A549 (cell line): ENCODE results near the gene SLC25A47. TPM values are rescaled to one million over a fixed set of nuclear protein-coding genes. Genes with fewer than 3 reads are reported as not detected.
"Not testable (repeated sequence)": the region's sequence is repeated elsewhere in the genome, so short reads cannot be mapped to it uniquely, and the experiment has no call there.

ENCODE experiments used
- ATAC-seq, 2 experiments: fragments of 200-7000 bp in 1 of 2; fragments of >200 bp in 1 of 2; cut with Nextera tagmentation in 1 of 2; cut with Tn5 transposase in 1 of 2; 3 replicates each; pipeline versions ENCODE4 v1.8.0 to v1.9.1; 2018 to 2020; ENCODE audit warnings: mild to moderate bottlenecking in 1 of 2, moderate library complexity in 1 of 2
- CTCF ChIA-PET: fragments of 300-600 bp; sonication (Branson Sonifier 250); formaldehyde crosslinking; extraction: SDS; loops from one replicate; lab custom pipeline; 2021; ENCODE audit warnings: antibody characterized with exemption, inconsistent platforms; lab: Yijun Ruan, JAX
- POLR2A ChIA-PET: fragments of 350-600 bp; formaldehyde crosslinking; extraction: SDS; loops from one replicate; lab custom pipeline; 2021; ENCODE audit warnings: antibody characterized with exemption, inconsistent platforms; lab: Yijun Ruan, JAX
- DNase-seq, 2 experiments: peaks; one replicate each; pipeline versions ENCODE4 v3.0.0 to v3.0.0-alpha.2; 2011 to 2016; ENCODE audit warnings: low read depth in 1 of 2, low spot score in 1 of 2
- FAIRE-seq: peaks from 2 replicates; lab custom pipeline; 2011; peaks lifted over from hg19 to GRCh38; lab: Jason Lieb, UNC
- H3K27ac ChIP-seq, 2 experiments: fragments of >200 bp; sonication (Bioruptor Twin); formaldehyde crosslinking; 3 replicates each; pipeline ENCODE4 v1.5.1; 2016 to 2017
- H3K4me1 ChIP-seq: fragments of >200 bp; sonication (Bioruptor Twin); formaldehyde crosslinking; 3 replicates; pipeline ENCODE4 v1.6.1; 2016
- H3K4me2 ChIP-seq: fragments of >200 bp; sonication (Bioruptor Twin); formaldehyde crosslinking; 3 replicates; pipeline ENCODE4 v1.6.1; 2016
- H3K4me3 ChIP-seq: fragments of >200 bp; sonication (Bioruptor Twin); formaldehyde crosslinking; 3 replicates; pipeline ENCODE4 v1.5.1; 2016
- H3K9me3 ChIP-seq: fragments of >200 bp; sonication (Bioruptor Twin); formaldehyde crosslinking; 3 replicates; pipeline ENCODE4 v1.6.1; 2016
- CBX2 ChIP-seq: fragments of 200-600 bp; sonication (generic); IDR thresholded peaks from 2 replicates; pipeline ENCODE4 v1.6.1; 2016; ENCODE audit warnings: low read depth, mild to moderate bottlenecking, borderline replicate concordance
- CBX8 ChIP-seq: fragments of 200-600 bp; sonication (generic); IDR thresholded peaks from 2 replicates; pipeline ENCODE4 v1.6.1; 2016
- CEBPB ChIP-seq, 2 experiments: fragments of >200 bp in 1 of 2; sonication (Bioruptor Twin) in 1 of 2; formaldehyde crosslinking in 1 of 2; IDR thresholded peaks; 2 replicates each; pipeline ENCODE4 v1.6.1; 2012 to 2016
- CHD2 ChIP-seq: fragments of 150-350 bp; IDR thresholded peaks from 2 replicates; pipeline ENCODE4 v1.6.1; 2014; ENCODE audit warnings: low read length; ENCODE audit not compliant: partially characterized antibody
- E2F6 ChIP-seq: IDR thresholded peaks from 2 replicates; pipeline ENCODE4 v1.6.1; 2012; ENCODE audit warnings: low read depth, borderline replicate concordance
- EP300 ChIP-seq, 2 experiments: fragments of >200 bp; sonication (Bioruptor Twin); formaldehyde crosslinking; IDR thresholded peaks; 2 replicates in 1 of 2; 3 replicates in 1 of 2; pipeline ENCODE4 v1.6.1; 2016 to 2017
- FOSL2 ChIP-seq, 2 experiments: fragments of 450-650 bp in 1 of 2; fragments of >200 bp in 1 of 2; sonication (Bioruptor Twin) in 1 of 2; formaldehyde crosslinking; IDR thresholded peaks; 2 replicates each; pipeline versions ENCODE4 v1.5.0 to v1.6.1; 2016 to 2020; ENCODE audit warnings: mild to moderate bottlenecking in 1 of 2, moderate library complexity in 1 of 2
- HOXB13 ChIP-seq: fragments of 250-450 bp; sonication (Bioruptor Pico); IDR thresholded peaks from 2 replicates; pipeline ENCODE4 v1.5.0; 2020; ENCODE audit warnings: low read depth, mild to moderate bottlenecking, moderate library complexity
- HOXB5 ChIP-seq: fragments of 250-450 bp; sonication (Bioruptor Pico); IDR thresholded peaks from 2 replicates; pipeline ENCODE4 v1.5.0; 2020; ENCODE audit warnings: mild to moderate bottlenecking, moderate library complexity
- MAFK ChIP-seq: fragments of 450-650 bp; IDR thresholded peaks from 2 replicates; pipeline ENCODE4 v1.6.1; 2014; ENCODE audit not compliant: partially characterized antibody
- MAX ChIP-seq: IDR thresholded peaks from 2 replicates; pipeline ENCODE4 v1.6.1; 2012
- MAZ ChIP-seq: fragments of 150-350 bp; IDR thresholded peaks from 2 replicates; pipeline ENCODE4 v1.6.1; 2014; ENCODE audit warnings: antibody characterized with exemption, low read depth, low read length, borderline replicate concordance
- RAD21 ChIP-seq, 2 experiments: fragments of >200 bp in 1 of 2; sonication (Bioruptor Twin) in 1 of 2; formaldehyde crosslinking in 1 of 2; IDR thresholded peaks in 1 of 2; conservative IDR thresholded peaks in 1 of 2; 2 replicates in 1 of 2; 3 replicates in 1 of 2; pipeline ENCODE4 v1.6.1; 2012 to 2018; ENCODE audit warnings: inconsistent platforms in 1 of 2
- RCOR1 ChIP-seq: fragments of 150-350 bp; IDR thresholded peaks from 2 replicates; pipeline ENCODE4 v1.6.1; 2014; ENCODE audit warnings: antibody characterized with exemption, low read length, low read depth
- RFX5 ChIP-seq: fragments of 450-650 bp; IDR thresholded peaks from 2 replicates; pipeline ENCODE4 v1.7.1; 2014; ENCODE audit warnings: antibody characterized with exemption, mild to moderate bottlenecking, moderate library complexity
- RNF2 ChIP-seq: fragments of 200-600 bp; sonication (generic); IDR thresholded peaks from 2 replicates; pipeline ENCODE4 v1.6.1; 2016; ENCODE audit warnings: low read depth, mild to moderate bottlenecking, antibody characterized with exemption, moderate library complexity, borderline replicate concordance
- SMC3 ChIP-seq: fragments of >200 bp; sonication (Bioruptor Twin); formaldehyde crosslinking; IDR thresholded peaks from 3 replicates; pipeline ENCODE4 v1.6.1; 2018; ENCODE audit warnings: inconsistent platforms
- TFCP2L1 ChIP-seq: fragments of 250-450 bp; sonication (Bioruptor Pico); IDR thresholded peaks from 2 replicates; pipeline ENCODE4 v1.5.0; 2021; ENCODE audit warnings: mild to moderate bottlenecking
- ZC3H11A ChIP-seq: fragments of 450-650 bp; IDR thresholded peaks from 2 replicates; pipeline ENCODE4 v1.6.1; 2014; ENCODE audit warnings: antibody characterized with exemption, mild to moderate bottlenecking
- WGBS: methylation state at CpG from one replicate; pipeline ENCODE4 v1.1.6; 2017; ENCODE audit errors: missing lambda C conversion rate; 5-methylcytosine and 5-hydroxymethylcytosine counted together
- polyA plus RNA-seq, 4 experiments: library from polyadenylated mRNA; depleted of rRNA in 3 of 4; stranded (reverse); fragments of >200 nt; fragmentation: RNase III in 1 of 4; extraction: RNeasy Plus Mini Kit Qiagen cat#74134 plus additional on column Dnase treatment in 1 of 4; gene quantifications; 2 replicates in 3 of 4; 3 replicates in 1 of 4; pipeline ENCODE4 v1.2.3, GENCODE V29; 2011 to 2017
- TF ChIP-seq, protein P1 (sequence below): fragments of >200 bp; sonication (Bioruptor Twin); formaldehyde crosslinking; IDR thresholded peaks from 3 replicates; pipeline ENCODE4 v1.6.1; 2016
- TF ChIP-seq, protein P2 (sequence below): fragments of 150-350 bp; IDR thresholded peaks from 2 replicates; pipeline ENCODE4 v1.6.1; 2014; ENCODE audit warnings: low read depth, mild to moderate bottlenecking, low read length

Gene SLC25A47
- polyA plus RNA-seq, 2 of the 4 experiments (the other 2 are of a cell fraction), result not detected

- ChIA-PET POLR2A (no interaction called here), CTCF (interaction anchor here (0.6 to 2.8 kb wide), 4 partner anchors 12 to 1415 kb away, joined by 3 to 9 read pairs (median 4); partner anchors contain the start of gene SLC25A47)
- ATAC-seq (peak in 1 of 2 experiments; percentile 0; a peak in 3 of 6 replicates), FAIRE-seq (no peak), DNase-seq (no peak)
- no peak for TF ChIP-seq RFX5
- TF ChIP-seq SMC3, result no peak
- TF ChIP-seq, protein P1, sequence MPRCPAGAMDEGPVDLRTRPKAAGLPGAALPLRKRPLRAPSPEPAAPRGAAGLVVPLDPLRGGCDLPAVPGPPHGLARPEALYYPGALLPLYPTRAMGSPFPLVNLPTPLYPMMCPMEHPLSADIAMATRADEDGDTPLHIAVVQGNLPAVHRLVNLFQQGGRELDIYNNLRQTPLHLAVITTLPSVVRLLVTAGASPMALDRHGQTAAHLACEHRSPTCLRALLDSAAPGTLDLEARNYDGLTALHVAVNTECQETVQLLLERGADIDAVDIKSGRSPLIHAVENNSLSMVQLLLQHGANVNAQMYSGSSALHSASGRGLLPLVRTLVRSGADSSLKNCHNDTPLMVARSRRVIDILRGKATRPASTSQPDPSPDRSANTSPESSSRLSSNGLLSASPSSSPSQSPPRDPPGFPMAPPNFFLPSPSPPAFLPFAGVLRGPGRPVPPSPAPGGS, result no peak
- TF ChIP-seq FOSL2 (IDR thresholded peaks at IDR 0.05), result no peak
- TF ChIP-seq FOSL2 (CRISPR knock-in tag; IDR thresholded peaks at IDR 0.05), result no peak
- no peak for TF ChIP-seq ZC3H11A
- TF ChIP-seq RAD21 (conservative IDR thresholded peaks at IDR 0.05 in 1 of 2, IDR thresholded peaks at IDR 0.05 in 1 of 2), result no peak
- TF ChIP-seq RNF2, result peak; percentile 88; the same call in 1 of the 2 replicates
- TF ChIP-seq RCOR1, result no peak
- TF ChIP-seq CBX8, result no peak
- TF ChIP-seq MAFK, result no peak
- no peak for TF ChIP-seq HOXB13 (CRISPR knock-in tag)
- TF ChIP-seq, protein P2, sequence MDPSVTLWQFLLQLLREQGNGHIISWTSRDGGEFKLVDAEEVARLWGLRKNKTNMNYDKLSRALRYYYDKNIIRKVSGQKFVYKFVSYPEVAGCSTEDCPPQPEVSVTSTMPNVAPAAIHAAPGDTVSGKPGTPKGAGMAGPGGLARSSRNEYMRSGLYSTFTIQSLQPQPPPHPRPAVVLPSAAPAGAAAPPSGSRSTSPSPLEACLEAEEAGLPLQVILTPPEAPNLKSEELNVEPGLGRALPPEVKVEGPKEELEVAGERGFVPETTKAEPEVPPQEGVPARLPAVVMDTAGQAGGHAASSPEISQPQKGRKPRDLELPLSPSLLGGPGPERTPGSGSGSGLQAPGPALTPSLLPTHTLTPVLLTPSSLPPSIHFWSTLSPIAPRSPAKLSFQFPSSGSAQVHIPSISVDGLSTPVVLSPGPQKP, result no peak
- no peak for TF ChIP-seq TFCP2L1 (CRISPR knock-in tag)
- no peak for TF ChIP-seq CHD2
- no peak for TF ChIP-seq CBX2
- TF ChIP-seq CEBPB (IDR thresholded peaks at IDR 0.05), result peak in 1 of 2 experiments; percentile 1; a peak in 1 of 4 replicates
- TF ChIP-seq HOXB5, result no peak
- peaks cover 29% of the 10 kb centered on the region for H3K4me1 ChIP-seq
- H3K4me2 ChIP-seq, result peak overlapping the region; percentile 99
- no peaks in the 10 kb centered on the region for H3K9me3 ChIP-seq
- 81% methylated on average over 36 of the region's 49 CpGs for whole genome bisulfite sequencing
- peak overlapping the region; percentile 88 for H3K4me3 ChIP-seq
- peak overlapping the region; percentile 68 to 91 for H3K27ac ChIP-seq
Measured at GRCh38 chr14:100306998-100307765, 16.0 kb upstream of the SLC25A47 start.

DNA sequence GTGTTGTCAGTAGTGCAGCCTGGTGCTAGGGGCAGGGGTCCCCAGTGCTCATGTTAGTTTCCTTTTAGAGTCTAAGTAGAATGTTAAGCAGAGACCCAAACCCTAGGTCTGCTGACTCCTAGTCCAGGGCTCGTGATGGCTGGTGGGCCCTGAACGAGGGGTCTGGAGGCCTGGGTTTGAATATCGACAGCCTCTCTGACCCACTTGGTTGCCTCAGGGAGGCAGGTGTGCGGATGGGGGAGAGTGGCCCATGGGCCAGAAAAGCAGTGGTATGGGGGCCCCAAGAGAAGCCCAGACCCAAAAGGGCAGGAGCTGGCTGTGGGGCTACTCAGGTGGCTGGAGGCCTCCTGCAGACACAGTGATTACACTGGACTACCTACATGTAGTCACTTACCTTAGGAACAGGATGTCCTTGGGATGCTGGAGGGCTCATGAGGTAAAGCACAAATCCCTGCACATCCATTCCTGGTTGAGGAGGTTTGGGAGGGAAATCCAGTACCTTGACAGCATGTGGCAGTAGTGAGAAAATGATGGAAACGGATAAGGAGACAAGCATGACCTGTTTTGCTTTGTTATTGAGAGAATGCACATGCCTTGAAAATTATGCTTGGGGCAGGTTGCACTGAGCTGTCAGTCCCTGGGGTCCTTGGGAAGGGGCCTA, 15.2 kb upstream of the SLC25A47 start:
- ATAC-seq (no peak), FAIRE-seq (no peak), DNase-seq (peak; percentile 30 to 43)
- Histone ChIP-seq H3K27ac (no peak overlapping the region), H3K4me2 (peak overlapping the region; percentile 99; the same call in 1 of the 3 replicates), H3K4me3 (no peak overlapping the region), H3K9me3 (no peaks in the 10 kb centered on the region), H3K4me1 (peaks cover 23% of the 10 kb centered on the region)
- CTCF ChIA-PET, result interaction anchor here (0.6 to 2.8 kb wide), 6 partner anchors 9 to 1414 kb away, joined by 3 to 9 read pairs (median 4); no protein-coding TSS in a partner anchor
- POLR2A ChIA-PET, result no interaction called here
- 84% methylated on average over 5 of the region's 5 CpGs for WGBS
- TF ChIP-seq MAZ, result no peak
- peak; percentile 56 for TF ChIP-seq E2F6
- TF ChIP-seq EP300 (IDR thresholded peaks at IDR 0.05), result no peak
- peak; percentile 52; the same call in 1 of the 2 replicates for TF ChIP-seq MAX

- CTCF ChIA-PET, result interaction anchor here (0.6 to 2.8 kb wide), 6 partner anchors 9 to 72 kb away, joined by 3 to 9 read pairs (median 4); no protein-coding TSS in a partner anchor
- H3K4me2 ChIP-seq, ATAC-seq, H3K4me3 ChIP-seq, FAIRE-seq, H3K27ac ChIP-seq, POLR2A ChIA-PET, H3K9me3 ChIP-seq, DNase-seq: not testable (repeated sequence)
- H3K4me1 ChIP-seq, result peaks cover 21% of the 10 kb centered on the region
- 90% methylated on average over 6 of the region's 6 CpGs for WGBS
Measured at GRCh38 chr14:100308427-100308792, 14.7 kb upstream of the SLC25A47 start.
